Keratinocyte (primary cell): ENCODE results near the gene SNX30. TPM values are rescaled to one million over a fixed set of nuclear protein-coding genes. Genes with fewer than 3 reads are reported as not detected.

Source experiments
- DNase-seq: peaks from one replicate; pipeline ENCODE4 v3.0.0-alpha.2; 2011; ENCODE audit warnings: low read depth, missing footprints, low spot score
- FAIRE-seq: peaks from 2 replicates; lab custom pipeline; 2011; peaks lifted over from hg19 to GRCh38; lab: Jason Lieb, UNC
- H2AFZ ChIP-seq: 2 replicates; pipeline ENCODE4 v1.6.0; 2012; ENCODE audit warnings: low read length, control low read depth, inconsistent platforms; ENCODE audit not compliant: control insufficient read depth
- H3K27ac ChIP-seq: 2 replicates; pipeline ENCODE4 v1.5.1; 2011; ENCODE audit warnings: low read length; ENCODE audit not compliant: control insufficient read depth, insufficient read depth
- H3K27me3 ChIP-seq: 3 replicates; pipeline ENCODE4 v1.6.0; 2011; ENCODE audit warnings: low read length; ENCODE audit not compliant: control insufficient read depth, insufficient read depth; ENCODE audit errors: extremely low read depth
- H3K36me3 ChIP-seq, 2 experiments: 2 replicates in 1 of 2; 3 replicates in 1 of 2; pipeline ENCODE4 v1.5.1; 2011; ENCODE audit warnings: low read length in 2 of 2, mild to moderate bottlenecking in 1 of 2; ENCODE audit not compliant: control insufficient read depth in 2 of 2, insufficient read depth in 2 of 2; ENCODE audit errors: extremely low read depth in 1 of 2
- H3K4me1 ChIP-seq: 3 replicates; pipeline ENCODE4 v1.5.1; 2011; ENCODE audit warnings: low read length; ENCODE audit not compliant: control insufficient read depth, insufficient read depth; ENCODE audit errors: extremely low read depth
- H3K4me2 ChIP-seq: 3 replicates; pipeline ENCODE4 v1.6.0; 2011; ENCODE audit warnings: low read depth, low read length; ENCODE audit not compliant: control insufficient read depth, insufficient read depth; ENCODE audit errors: extremely low read depth
- H3K4me3 ChIP-seq, 3 experiments: fragments of 200-600 bp in 1 of 3; sonication (generic) in 1 of 3; 2 replicates in 2 of 3; 3 replicates in 1 of 3; pipeline ENCODE4 v1.5.1; 2011 to 2016; ENCODE audit warnings: low read length in 3 of 3, mild to moderate bottlenecking in 3 of 3, control low read depth in 2 of 3, inconsistent platforms in 1 of 3, low read depth in 1 of 3, mixed read lengths in 1 of 3, mixed run types in 1 of 3, moderate library complexity in 1 of 3; ENCODE audit not compliant: control insufficient read depth in 2 of 3, insufficient read depth in 2 of 3; ENCODE audit errors: extremely low read depth in 1 of 3
- H3K79me2 ChIP-seq: 2 replicates; pipeline ENCODE4 v1.6.0; 2012; ENCODE audit warnings: low read length; ENCODE audit not compliant: control insufficient read depth, insufficient read depth
- H3K9ac ChIP-seq: 3 replicates; pipeline ENCODE4 v1.6.0; 2011; ENCODE audit warnings: low read length; ENCODE audit not compliant: control insufficient read depth, insufficient read depth; ENCODE audit errors: extremely low read depth
- H3K9me1 ChIP-seq: 3 replicates; pipeline ENCODE4 v1.6.0; 2011; ENCODE audit warnings: low read length; ENCODE audit not compliant: control insufficient read depth, insufficient read depth; ENCODE audit errors: extremely low read depth
- H3K9me3 ChIP-seq: 2 replicates; pipeline ENCODE4 v1.5.1; 2012; ENCODE audit warnings: low read depth, low read length; ENCODE audit not compliant: control insufficient read depth
- H4K20me1 ChIP-seq: 3 replicates; pipeline ENCODE4 v1.6.0; 2011; ENCODE audit warnings: low read length; ENCODE audit not compliant: control insufficient read depth, insufficient read depth; ENCODE audit errors: extremely low read depth
- EZH2 ChIP-seq: IDR thresholded peaks from one replicate; pipeline ENCODE4 v1.6.1; 2012; ENCODE audit warnings: inconsistent platforms, mild to moderate bottlenecking, low read length, moderate library complexity
- dilution Hi-C: fragments of 300-500 bp; cut with MboI; formaldehyde crosslinking; loops from one replicate; pipeline ENCODE4 v1.7.0; 2020; ENCODE audit warnings: low sequenced_read_pairs; ENCODE audit not compliant: extremely low pct_ligation_motif_present
- polyA plus RNA-seq, 5 experiments: library from polyadenylated mRNA; depleted of rRNA in 3 of 5; stranded (reverse) in 3 of 5; stranded (forward) in 1 of 5; unstranded in 1 of 5; fragments of >200 nt; gene quantifications; 1 replicate in 1 of 5; 2 replicates in 3 of 5; 3 replicates in 1 of 5; pipeline versions ENCODE4 v1.2.1 to v1.2.3, GENCODE V29; 2011 to 2012; ENCODE audit warnings: missing spikeins in 2 of 5, low read depth in 1 of 5, low replicate concordance in 1 of 5
- TF ChIP-seq, protein P1 (sequence below), 3 experiments: IDR thresholded peaks in 1 of 3; conservative IDR thresholded peaks in 1 of 3; optimal IDR thresholded peaks in 1 of 3; 2 replicates in 2 of 3; 3 replicates in 1 of 3; pipeline versions ENCODE3 to v1.5.1; 2011; ENCODE audit warnings: low read length in 3 of 3, mild to moderate bottlenecking in 3 of 3, moderate library complexity in 2 of 3, control low read depth in 1 of 3, inconsistent platforms in 1 of 3; ENCODE audit not compliant: insufficient read depth in 2 of 3; ENCODE audit errors: extremely low read depth in 1 of 3

Gene SNX30
- polyA plus RNA-seq, 1 donor (not counting 4 experiments of a cell fraction or from before 2014, with no cell fraction given), result 9.0 TPM

DNA sequence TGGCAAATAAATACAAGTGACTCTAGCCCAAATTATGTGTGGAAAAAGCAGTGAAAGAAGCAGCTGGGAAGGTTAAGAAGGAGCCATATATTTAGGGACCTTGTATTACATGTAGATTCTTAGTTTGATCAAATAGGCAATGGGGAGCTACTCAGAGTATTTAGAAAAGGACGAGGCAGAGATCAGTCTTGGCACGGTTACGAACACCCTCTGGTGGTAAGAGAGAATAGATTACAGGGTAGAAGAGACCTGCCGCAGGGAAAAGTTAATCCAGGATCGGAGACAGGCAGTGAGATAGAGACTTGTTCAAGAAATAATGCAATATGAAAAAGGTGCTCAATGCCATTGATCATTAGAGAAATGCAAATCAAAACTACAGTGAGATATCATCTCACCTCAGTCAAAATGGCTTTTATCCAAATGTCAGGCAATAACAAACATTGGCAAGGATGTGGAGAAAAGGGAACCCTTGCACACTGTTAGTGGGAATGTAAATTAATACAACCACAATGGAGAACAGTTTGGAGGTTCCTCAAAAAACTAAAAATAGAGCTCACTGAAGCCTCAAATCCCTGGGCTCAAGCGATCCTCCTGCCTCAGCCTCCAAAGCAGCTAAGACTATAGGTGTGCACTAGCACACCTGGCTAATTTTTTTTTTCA lies 44.7 kb upstream of the SNX30 start:
- H3K27ac ChIP-seq, result no peak overlapping the region
- H3K36me3 ChIP-seq, result peaks cover 0 to 2% of the 10 kb centered on the region in 2 experiments
- H3K4me3 ChIP-seq, result no peak overlapping the region
- no peak for TF ChIP-seq EZH2
- TF ChIP-seq, protein P1, sequence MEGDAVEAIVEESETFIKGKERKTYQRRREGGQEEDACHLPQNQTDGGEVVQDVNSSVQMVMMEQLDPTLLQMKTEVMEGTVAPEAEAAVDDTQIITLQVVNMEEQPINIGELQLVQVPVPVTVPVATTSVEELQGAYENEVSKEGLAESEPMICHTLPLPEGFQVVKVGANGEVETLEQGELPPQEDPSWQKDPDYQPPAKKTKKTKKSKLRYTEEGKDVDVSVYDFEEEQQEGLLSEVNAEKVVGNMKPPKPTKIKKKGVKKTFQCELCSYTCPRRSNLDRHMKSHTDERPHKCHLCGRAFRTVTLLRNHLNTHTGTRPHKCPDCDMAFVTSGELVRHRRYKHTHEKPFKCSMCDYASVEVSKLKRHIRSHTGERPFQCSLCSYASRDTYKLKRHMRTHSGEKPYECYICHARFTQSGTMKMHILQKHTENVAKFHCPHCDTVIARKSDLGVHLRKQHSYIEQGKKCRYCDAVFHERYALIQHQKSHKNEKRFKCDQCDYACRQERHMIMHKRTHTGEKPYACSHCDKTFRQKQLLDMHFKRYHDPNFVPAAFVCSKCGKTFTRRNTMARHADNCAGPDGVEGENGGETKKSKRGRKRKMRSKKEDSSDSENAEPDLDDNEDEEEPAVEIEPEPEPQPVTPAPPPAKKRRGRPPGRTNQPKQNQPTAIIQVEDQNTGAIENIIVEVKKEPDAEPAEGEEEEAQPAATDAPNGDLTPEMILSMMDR (optimal IDR thresholded peaks at IDR 0.05 in 1 of 3, IDR thresholded peaks at IDR 0.05 in 1 of 3, conservative IDR thresholded peaks at IDR 0.05 in 1 of 3; ENCODE audit: extremely low read depth in 1 of 3, insufficient read depth in 2 of 3, low read length in 3 of 3), result peak; percentile 53 to 66 (median 58)
- DNase-seq (peak; percentile 23), FAIRE-seq (peak; percentile 94)
- H3K4me2 ChIP-seq, result no peak overlapping the region
- H4K20me1 ChIP-seq, result no peaks in the 10 kb centered on the region
- H3K9me1 ChIP-seq, result no peaks in the 10 kb centered on the region
- no peaks in the 10 kb centered on the region for H3K9me3 ChIP-seq
- no peaks in the 10 kb centered on the region for H3K79me2 ChIP-seq
- H3K9ac ChIP-seq, result no peak overlapping the region
- dilution Hi-C loops, result no loop called here
- H3K27me3 ChIP-seq, result no peaks in the 10 kb centered on the region
- no peaks in the 10 kb centered on the region for H3K4me1 ChIP-seq
- H2AFZ ChIP-seq, result no peak overlapping the region

DNA sequence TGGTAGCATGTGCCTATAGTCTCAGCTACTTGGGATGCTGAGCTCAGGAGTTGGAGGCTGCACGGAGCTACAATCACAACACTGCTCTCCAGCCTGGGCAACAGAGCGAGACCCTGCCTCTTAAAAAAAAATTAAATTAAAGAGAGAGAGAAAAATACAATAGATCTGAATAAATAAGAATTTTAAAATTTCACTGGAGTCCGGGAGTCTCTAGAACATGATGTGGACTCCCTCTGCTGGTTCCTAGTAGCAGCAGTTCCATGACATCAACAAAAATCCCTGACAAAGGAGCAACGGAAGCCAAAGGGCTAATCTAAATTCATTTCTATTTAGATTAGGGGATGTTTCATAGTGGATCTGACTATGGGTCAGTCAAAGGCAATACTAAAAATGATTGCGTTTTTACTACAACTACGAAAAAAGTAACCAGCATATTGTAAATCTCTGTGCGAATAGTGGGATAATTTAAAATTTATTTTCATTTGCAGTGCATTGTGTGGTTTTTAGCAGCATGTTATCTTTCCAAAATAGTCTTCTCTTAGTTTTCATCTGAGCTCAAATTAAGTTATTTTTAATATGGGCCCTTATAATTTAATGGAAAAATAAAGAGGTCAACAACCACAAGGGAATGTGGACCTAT lies 39.4 kb upstream of the SNX30 start:
- no peaks in the 10 kb centered on the region for H3K9me1 ChIP-seq
- no peaks in the 10 kb centered on the region for H3K4me1 ChIP-seq
- H4K20me1 ChIP-seq, result no peaks in the 10 kb centered on the region
- H3K4me2 ChIP-seq, result no peak overlapping the region
- no peak for DNase-seq
- no peaks in the 10 kb centered on the region for H3K27me3 ChIP-seq
- no peak overlapping the region for H3K4me3 ChIP-seq
- peaks cover 9% of the 10 kb centered on the region for H3K79me2 ChIP-seq
- dilution Hi-C loops, result no loop called here
- no peak overlapping the region for H3K9ac ChIP-seq
- FAIRE-seq, result no peak
- no peak overlapping the region for H2AFZ ChIP-seq
- TF ChIP-seq EZH2, result no peak
- TF ChIP-seq, protein P1 (optimal IDR thresholded peaks at IDR 0.05 in 1 of 3, IDR thresholded peaks at IDR 0.05 in 1 of 3, conservative IDR thresholded peaks at IDR 0.05 in 1 of 3; ENCODE audit: extremely low read depth in 1 of 3, insufficient read depth in 2 of 3, low read length in 3 of 3), result peak; percentile 37 to 49 (median 44)
- peaks cover 0 to 2% of the 10 kb centered on the region in 2 experiments for H3K36me3 ChIP-seq
- no peak overlapping the region for H3K27ac ChIP-seq
- H3K9me3 ChIP-seq, result no peaks in the 10 kb centered on the region
